ENCODE results near the gene BCAT1.

DNA sequence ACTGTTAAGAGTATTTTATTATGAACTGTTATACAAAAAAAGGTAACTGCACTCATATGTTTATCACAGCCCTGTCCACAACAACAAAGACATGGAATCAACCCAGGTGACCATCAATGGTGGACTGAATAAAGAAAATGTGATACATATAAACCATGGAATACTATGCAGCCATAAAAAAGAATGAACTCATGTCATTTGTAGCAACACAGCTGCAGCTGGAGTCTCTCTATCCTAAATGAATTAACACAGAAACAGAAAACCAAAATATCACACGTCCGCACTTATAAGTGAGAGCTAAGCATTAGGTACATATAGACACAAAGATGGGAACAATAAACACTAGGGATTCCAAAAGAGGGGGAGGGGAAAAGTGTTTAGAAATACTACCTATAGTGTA, 95.8 kb downstream of the BCAT1 start:
- TF ChIP-seq, protein P1, sequence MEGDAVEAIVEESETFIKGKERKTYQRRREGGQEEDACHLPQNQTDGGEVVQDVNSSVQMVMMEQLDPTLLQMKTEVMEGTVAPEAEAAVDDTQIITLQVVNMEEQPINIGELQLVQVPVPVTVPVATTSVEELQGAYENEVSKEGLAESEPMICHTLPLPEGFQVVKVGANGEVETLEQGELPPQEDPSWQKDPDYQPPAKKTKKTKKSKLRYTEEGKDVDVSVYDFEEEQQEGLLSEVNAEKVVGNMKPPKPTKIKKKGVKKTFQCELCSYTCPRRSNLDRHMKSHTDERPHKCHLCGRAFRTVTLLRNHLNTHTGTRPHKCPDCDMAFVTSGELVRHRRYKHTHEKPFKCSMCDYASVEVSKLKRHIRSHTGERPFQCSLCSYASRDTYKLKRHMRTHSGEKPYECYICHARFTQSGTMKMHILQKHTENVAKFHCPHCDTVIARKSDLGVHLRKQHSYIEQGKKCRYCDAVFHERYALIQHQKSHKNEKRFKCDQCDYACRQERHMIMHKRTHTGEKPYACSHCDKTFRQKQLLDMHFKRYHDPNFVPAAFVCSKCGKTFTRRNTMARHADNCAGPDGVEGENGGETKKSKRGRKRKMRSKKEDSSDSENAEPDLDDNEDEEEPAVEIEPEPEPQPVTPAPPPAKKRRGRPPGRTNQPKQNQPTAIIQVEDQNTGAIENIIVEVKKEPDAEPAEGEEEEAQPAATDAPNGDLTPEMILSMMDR (IDR thresholded peaks at IDR 0.05; ENCODE audit: insufficient read depth, low read length, poor library complexity, severe bottlenecking) = no peak
- no peak for TF ChIP-seq EZH2phosphoT487 (conservative IDR thresholded peaks at IDR 0.05; ENCODE audit: low read length)

All from SU-DHL-6 (cell line).